Left ventricle myocardium inferior (tissue), 1 donor: Measurements from ENCODE around the gene TOMM7. TPM values are rescaled to one million over a fixed set of nuclear protein-coding genes. Genes with fewer than 3 reads are reported as not detected.

ENCODE experiments used
- DNase-seq: peaks from one replicate; pipeline ENCODE4 v3.0.0-alpha.2; 2020
- H3K27ac ChIP-seq: fragments of 200-600 bp; replicated peaks from 2 replicates; pipeline ENCODE4 v1.8.0; 2021
- H3K27me3 ChIP-seq: fragments of 200-600 bp; 2 replicates; pipeline ENCODE4 v1.8.0; 2021; ENCODE audit warnings: low read depth
- H3K36me3 ChIP-seq: fragments of 200-600 bp; 2 replicates; pipeline ENCODE4 v1.8.0; 2021
- H3K4me1 ChIP-seq: fragments of 200-600 bp; 2 replicates; pipeline ENCODE4 v1.8.0; 2021
- H3K4me3 ChIP-seq: fragments of 200-600 bp; 2 replicates; pipeline ENCODE4 v1.8.0; 2021; ENCODE audit warnings: mild to moderate bottlenecking, moderate library complexity
- H3K9me3 ChIP-seq: fragments of 200-600 bp; replicated peaks from 2 replicates; pipeline ENCODE4 v1.8.0; 2021
- CTCF ChIP-seq: fragments of 200-600 bp; IDR thresholded peaks from 2 replicates; pipeline ENCODE4 v1.8.0; 2021; ENCODE audit warnings: antibody characterized with exemption, mild to moderate bottlenecking, borderline replicate concordance
- intact Hi-C: fragments of 100-400 bp; cut with micrococcal nuclease; formaldehyde crosslinking; loops from one replicate; pipeline ENCODE4 v1.11.0; 2022
- long read RNA-seq: library from polyadenylated mRNA; unstranded; transcript quantifications from one replicate; pipeline ENCODE4 v2.0.0, GENCODE V29; 2021
- total RNA-seq: library from RNA; stranded (reverse); fragmentation: NEBNext Ultra II Directional; extraction: Animal tissue kit (Norgen Biotek cat#: 25700); gene quantifications from one replicate; pipeline ENCODE4 v1.2.1, GENCODE V29; 2021
- donor health status: DM: no; HTN: yes; CAD: no; lungs with severe emphysema.

TOMM7 gene
- 563 TPM for total RNA-seq
- long read RNA-seq, transcript TOMM7-201 (3 exons, 778 nt), result major isoform, 182 of 189 reads
- long read RNA-seq, partial matches to known transcripts, result 1 of 189 reads
- long read RNA-seq, other reads (novel, unspliced or antisense), result 2 of 189 reads

- H3K4me3 ChIP-seq, result peak within 1 kb of the TSS; percentile 92
- no peaks in the 10 kb centered on the region for H3K27me3 ChIP-seq
- H3K4me1 ChIP-seq, result peaks cover 49% of the 10 kb centered on the region
- peaks cover 5% of the 10 kb centered on the region for H3K36me3 ChIP-seq
- no peaks in the 10 kb centered on the region for H3K9me3 ChIP-seq
- intact Hi-C loops, result no loop called here
- H3K27ac ChIP-seq, result peak within 1 kb of the TSS; percentile 87
- peak; percentile 60 for TF ChIP-seq CTCF
- peak; percentile 90 for DNase-seq
Observed at GRCh38 chr7:22822486-22823141, at the start of gene TOMM7. Gene TOMM7 (minus strand): TSS chr7:22822849. CDS start chr7:22822779, 70 bp downstream.

GRCh38 chr7:22872096-22872807 lies 49.6 kb upstream of the TOMM7 start:
- intact Hi-C loops, result no loop called here
- H3K27ac ChIP-seq, result no peak overlapping the region
- no peak for DNase-seq
- no peaks in the 10 kb centered on the region for H3K27me3 ChIP-seq
- no peaks in the 10 kb centered on the region for H3K9me3 ChIP-seq
- no peak for TF ChIP-seq CTCF
- no peaks in the 10 kb centered on the region for H3K36me3 ChIP-seq
- no peak overlapping the region for H3K4me3 ChIP-seq
- H3K4me1 ChIP-seq, result peaks cover 22% of the 10 kb centered on the region

- H3K27ac ChIP-seq, result no peak overlapping the region
- H3K4me3 ChIP-seq, result no peak overlapping the region
- H3K27me3 ChIP-seq, result no peaks in the 10 kb centered on the region
- no peak for TF ChIP-seq CTCF
- H3K9me3 ChIP-seq, result no peaks in the 10 kb centered on the region
- intact Hi-C loops, result no loop called here
- H3K36me3 ChIP-seq, result no peaks in the 10 kb centered on the region
- no peak for DNase-seq
- H3K4me1 ChIP-seq, result peaks cover 28% of the 10 kb centered on the region
Observed at GRCh38 chr7:22871661-22872060, 49.0 kb upstream of the TOMM7 start.

GRCh38 chr7:22868509-22868908 lies 45.9 kb upstream of the TOMM7 start:
- DNase-seq, result no peak
- TF ChIP-seq CTCF, result no peak
- peak overlapping the region; percentile 90 for H3K27ac ChIP-seq
- intact Hi-C loops, result no loop called here
- H3K36me3 ChIP-seq, result peaks cover 3% of the 10 kb centered on the region
- no peaks in the 10 kb centered on the region for H3K27me3 ChIP-seq
- no peaks in the 10 kb centered on the region for H3K9me3 ChIP-seq
- peaks cover 56% of the 10 kb centered on the region for H3K4me1 ChIP-seq
- H3K4me3 ChIP-seq, result no peak overlapping the region

- DNase-seq, result no peak
- TF ChIP-seq CTCF, result no peak
- Histone ChIP-seq H3K36me3 (peaks cover 12% of the 10 kb centered on the region), H3K27ac (peak overlapping the region; percentile 90), H3K9me3 (no peaks in the 10 kb centered on the region), H3K27me3 (no peaks in the 10 kb centered on the region), H3K4me3 (no peak overlapping the region), H3K4me1 (peaks cover 53% of the 10 kb centered on the region)
- intact Hi-C loops, result no loop called here
Observed at GRCh38 chr7:22867589-22867988, 44.9 kb upstream of the TOMM7 start.
